Fibroblast of villous mesenchyme (primary cell): ENCODE data around the gene CDK2AP2. TPM values are rescaled to one million over a fixed set of nuclear protein-coding genes. Genes with fewer than 3 reads are reported as not detected.
A peak's percentile ranks its signal among the peaks of the same experiment; 100 is the strongest.
"Not testable (repeated sequence)": the region's sequence is repeated elsewhere in the genome, so short reads cannot be mapped to it uniquely, and the experiment has no call there.

Source experiments
- DNase-seq: peaks from one replicate; pipeline ENCODE4 v3.0.0-alpha.2; 2010; ENCODE audit warnings: low read depth
- H3K4me3 ChIP-seq: 2 replicates; pipeline ENCODE4 v1.5.1; 2011; ENCODE audit warnings: low read depth, mild to moderate bottlenecking, low read length
- CTCF ChIP-seq: IDR thresholded peaks from 2 replicates; pipeline ENCODE4 v1.5.1; 2012; ENCODE audit warnings: low read depth, mild to moderate bottlenecking, low read length; ENCODE audit not compliant: insufficient read depth
- total RNA-seq: library from RNA; depleted of rRNA; stranded (reverse); fragments of >200 nt; gene quantifications from 2 replicates; pipeline ENCODE4 v1.2.3, GENCODE V29; 2012

CDK2AP2 gene
- total RNA-seq, 1 donor, result 16.8 TPM

GRCh38 chr11:67486481-67487195 lies 21.3 kb downstream of the CDK2AP2 start:
- no peak overlapping the region for H3K4me3 ChIP-seq
- no peak for TF ChIP-seq CTCF
- no peak for DNase-seq

DNA sequence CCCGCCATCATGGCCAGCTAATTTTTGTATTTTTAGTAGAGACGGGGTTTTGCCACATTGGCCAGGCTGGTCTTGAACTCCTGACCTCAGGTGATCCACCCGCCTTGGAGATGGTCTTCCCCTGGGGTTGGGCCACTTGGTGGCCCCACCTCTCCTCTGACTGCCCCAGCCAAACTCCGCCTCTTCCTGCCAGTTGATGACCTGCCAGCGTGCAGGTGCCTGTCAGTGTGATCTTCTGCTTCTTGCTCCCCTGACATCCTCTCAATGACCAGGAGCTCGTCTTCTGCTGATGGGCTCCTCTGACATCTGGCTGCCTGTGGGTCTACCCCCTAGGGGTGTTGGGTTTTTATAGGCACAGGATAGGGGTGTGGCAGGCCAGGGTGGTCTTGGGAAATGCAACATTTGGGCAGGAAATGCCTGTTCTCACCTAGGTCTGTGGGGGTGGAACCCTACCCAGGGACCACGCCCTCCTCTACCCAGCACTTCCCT lies 22.0 kb downstream of the CDK2AP2 start:
- not testable (repeated sequence) for H3K4me3 ChIP-seq, DNase-seq

- H3K4me3 ChIP-seq, result no peak overlapping the region
- DNase-seq, result no peak
- no peak for TF ChIP-seq CTCF
These were observed 23.1 kb downstream of the CDK2AP2 start for GRCh38 chr11:67484847-67485311.

GRCh38 chr11:67483831-67484665 lies 23.9 kb downstream of the CDK2AP2 start:
- TF ChIP-seq CTCF, result no peak
- H3K4me3 ChIP-seq, result peak overlapping the region; percentile 72
- no peak for DNase-seq

DNA sequence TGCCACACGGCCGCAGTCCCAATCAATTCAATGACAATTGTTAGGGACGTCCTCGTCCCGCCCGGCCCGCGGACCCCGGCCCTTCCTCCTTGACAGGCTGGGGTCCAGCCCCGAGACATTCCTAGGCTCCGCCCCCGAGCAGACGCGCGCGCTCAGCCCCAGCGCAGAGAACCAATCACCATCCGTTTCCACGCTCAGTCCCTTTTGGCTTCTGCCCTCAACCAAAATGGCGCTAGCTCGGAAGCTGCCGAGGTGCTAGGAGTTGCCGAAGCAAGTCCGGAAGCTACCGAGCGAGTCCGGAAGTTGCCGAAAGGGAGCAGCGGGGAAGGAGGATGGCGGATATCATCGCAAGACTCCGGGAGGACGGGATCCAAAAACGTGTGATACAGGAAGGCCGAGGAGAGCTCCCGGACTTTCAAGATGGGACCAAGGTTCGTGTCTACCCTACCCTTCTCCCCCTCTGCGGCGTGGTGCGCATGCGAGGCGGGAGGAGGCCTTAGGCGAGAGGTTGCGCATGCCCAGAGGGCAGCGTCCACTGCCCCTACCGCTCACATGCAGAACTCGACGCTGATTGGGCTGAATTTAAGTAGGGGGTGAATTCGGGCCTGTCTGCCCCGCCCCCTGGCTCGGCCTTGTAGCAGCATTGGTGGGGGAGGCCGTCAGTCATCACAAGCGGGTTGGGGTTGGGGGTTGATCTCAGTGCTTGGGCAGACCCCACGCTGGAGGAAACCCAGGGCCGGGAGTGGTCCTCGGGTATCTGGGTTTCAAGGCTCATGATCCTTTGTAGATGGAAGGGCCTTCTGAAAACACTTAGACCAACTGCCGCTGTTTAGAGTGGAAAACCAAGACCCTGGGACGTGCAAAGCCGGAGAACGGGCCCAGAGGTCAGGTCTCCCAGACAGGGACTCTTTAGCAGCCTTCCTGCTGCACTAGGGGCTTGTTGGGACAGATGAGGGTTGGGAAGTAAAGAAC lies 24.8 kb downstream of the CDK2AP2 start, which contains the start of gene AIP:
Gene AIP, plus strand, starts transcription at position 200 of the 972 bp plus-strand sequence. Its CDS starts 133 bp downstream, at position 333.
- peak; percentile 21 for TF ChIP-seq CTCF
- peak; percentile 97 for DNase-seq
- H3K4me3 ChIP-seq, result peak within 1 kb of the TSS; percentile 72

DNA sequence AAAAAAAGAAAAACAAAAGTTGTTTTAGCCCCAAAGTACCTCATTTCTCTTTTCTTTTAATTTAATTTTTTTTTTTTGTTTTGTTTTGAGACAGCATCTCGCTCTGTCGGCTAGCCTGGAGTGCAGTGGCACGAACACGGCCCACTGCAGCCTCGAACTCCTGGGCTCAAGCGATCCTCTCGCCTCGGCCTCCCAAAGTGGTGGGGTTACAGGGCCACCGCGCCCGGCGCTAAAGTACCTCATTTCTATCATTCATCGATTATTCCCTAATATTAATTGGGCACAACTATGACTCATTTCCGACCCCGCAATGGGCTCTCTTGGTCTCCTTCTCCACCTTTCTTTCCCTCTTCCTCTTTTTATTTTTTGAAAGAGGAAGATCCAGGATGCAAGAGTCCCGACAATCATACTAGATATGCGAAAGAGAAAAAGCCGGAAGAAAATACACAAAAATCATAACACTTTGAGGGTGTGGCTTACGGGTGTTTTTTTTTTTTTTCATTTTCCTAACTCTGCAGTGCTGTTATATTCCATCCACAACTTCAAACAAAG lies 25.6 kb downstream of the CDK2AP2 start:
- DNase-seq, result no peak
- peak overlapping the region; percentile 72 for H3K4me3 ChIP-seq
- TF ChIP-seq CTCF, result no peak

DNA sequence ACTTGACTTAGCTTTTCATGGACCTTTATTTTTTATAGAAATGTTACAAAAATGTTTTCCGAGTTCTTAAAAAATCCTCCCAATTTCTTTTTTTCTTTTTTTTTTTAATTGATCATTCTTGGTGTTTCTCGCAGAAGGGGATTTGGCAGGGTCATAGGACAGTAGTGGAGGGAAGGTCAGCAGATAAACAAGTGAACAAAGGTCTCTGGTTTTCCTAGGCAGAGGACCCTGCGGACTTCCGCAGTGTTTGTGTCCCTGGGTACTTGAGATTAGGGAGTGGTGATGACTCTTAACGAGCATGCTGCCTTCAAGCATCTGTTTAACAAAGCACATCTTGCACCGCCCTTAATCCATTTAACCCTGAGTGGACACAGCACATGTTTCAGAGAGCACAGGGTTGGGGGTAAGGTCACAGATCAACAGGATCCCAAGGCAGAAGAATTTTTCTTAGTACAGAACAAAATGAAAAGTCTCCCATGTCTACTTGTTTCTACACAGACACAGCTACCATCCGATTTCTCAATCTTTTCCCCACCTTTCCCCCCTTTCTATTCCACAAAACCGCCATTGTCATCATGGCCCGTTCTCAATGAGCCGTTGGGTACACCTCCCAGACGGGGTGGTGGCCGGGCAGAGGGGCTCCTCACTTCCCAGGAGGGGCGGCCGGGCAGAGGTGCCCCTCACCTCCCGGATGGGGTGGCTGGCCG lies 30.5 kb downstream of the CDK2AP2 start:
- not testable (repeated sequence) for DNase-seq, H3K4me3 ChIP-seq

DNA sequence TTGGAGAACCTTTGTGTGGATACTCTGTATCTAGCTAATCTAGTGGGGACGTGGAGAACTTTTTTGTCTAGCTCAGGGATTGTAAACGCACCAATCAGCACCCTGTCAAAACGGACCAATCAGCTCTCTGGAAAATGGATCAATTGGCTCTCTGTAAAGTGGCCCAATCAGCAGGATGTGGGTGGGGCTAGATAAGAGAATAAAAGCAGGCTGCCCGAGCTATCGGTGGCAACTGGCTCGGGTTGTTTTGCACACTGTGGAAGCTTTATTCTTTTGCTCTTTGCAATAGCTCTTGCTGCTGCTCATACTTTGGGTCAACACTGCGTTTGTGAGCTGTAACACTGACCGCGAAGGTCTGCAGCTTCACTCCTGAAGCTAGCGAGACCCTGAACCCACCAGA lies 31.3 kb downstream of the CDK2AP2 start:
- not testable (repeated sequence) for DNase-seq, H3K4me3 ChIP-seq
